Measurements from ENCODE around the gene PKP2.

PKP2 gene

GRCh38 chr12:32896432-32897280 lies at the start of gene PKP2:
TSS of gene PKP2 (minus strand) at chr12:32896777. CDS start at chr12:32896731, 46 bp downstream.
- peak; percentile 93 for DNase-seq (ENCODE audit: low read depth, low spot score)

DNA sequence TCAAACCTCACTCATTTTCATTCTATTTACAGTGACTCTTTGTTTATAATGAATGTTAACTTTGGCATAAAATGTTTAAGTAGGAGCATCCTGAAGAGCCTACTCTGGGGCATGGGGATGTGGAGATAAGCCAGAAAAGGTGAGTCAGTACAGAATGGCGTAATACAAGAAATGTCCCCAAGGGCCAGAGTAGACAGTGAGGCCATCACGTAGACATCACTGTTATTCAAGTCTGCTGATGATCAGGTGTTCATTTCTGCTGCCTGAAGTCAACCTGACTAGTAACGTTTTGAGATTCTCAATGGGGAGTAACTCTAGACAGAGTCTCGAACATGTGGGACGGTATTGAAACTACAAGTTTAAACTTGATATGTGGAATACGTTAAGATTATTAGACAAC lies 47.6 kb upstream of the PKP2 start:
- no peak for DNase-seq (ENCODE audit: low read depth, low spot score)

- DNase-seq (ENCODE audit: low read depth, low spot score), result no peak
Observed at GRCh38 chr12:32939801-32940200, 43.2 kb upstream of the PKP2 start.

- no peak for DNase-seq (ENCODE audit: low read depth, low spot score)
Observed at GRCh38 chr12:32926963-32927362, 30.4 kb upstream of the PKP2 start.

DNA sequence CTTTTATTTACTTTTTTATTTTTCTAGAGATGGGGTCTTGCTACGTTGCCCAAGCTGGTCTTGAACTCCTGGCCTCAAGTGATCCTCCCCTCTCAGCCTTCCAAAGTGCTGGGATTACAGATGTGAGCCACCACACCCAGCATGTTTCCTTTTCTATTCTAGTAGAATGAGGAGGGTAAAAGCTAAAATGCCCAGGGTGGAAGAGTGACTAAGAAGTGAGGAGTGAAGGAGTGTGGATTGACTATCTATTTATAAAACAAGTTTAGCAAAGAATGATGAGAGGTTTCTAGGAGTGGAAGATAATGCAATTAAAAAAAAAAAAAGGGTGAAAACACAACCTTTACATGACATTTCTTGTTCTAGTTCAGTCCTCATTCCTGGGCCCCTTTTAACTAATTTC lies 29.8 kb upstream of the PKP2 start:
- DNase-seq (ENCODE audit: low read depth, low spot score), result no peak

DNA sequence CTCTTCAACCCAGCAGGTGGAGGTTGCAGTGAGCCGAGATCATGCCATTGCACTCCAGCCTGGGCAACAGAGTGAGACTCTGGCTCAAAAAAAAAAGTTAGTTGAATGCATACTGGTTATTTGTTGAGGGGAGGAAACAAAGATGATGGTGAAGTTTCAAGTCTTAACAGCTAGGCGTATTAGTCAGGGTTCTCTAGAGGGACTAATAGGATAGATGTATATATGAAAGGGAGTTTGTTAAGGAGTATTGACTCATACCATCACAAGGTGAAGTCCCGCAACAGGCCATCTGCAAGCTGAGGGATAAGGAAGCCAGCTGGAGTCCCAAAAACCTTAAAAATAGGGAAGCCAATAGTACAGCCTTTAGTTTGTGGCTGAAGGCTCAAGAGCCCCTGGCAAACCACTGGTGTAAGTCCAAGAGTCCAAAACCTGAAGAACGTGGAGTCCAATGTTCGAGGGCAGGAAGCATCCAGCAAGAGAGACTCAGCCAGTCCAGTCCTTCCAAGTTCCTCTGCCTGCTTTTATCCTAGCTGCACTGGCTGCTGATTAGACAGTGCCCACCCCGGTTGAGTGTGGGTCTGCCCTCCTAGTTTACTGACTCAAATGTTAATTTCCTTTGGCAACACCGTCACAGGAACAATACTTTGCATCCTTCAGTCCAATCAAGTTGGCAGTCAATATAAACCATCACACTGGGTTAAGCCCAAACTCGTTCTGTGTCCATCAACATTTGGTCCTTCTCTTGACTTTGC lies 26.1 kb upstream of the PKP2 start:
- DNase-seq (ENCODE audit: low read depth, low spot score), result no peak

DNA sequence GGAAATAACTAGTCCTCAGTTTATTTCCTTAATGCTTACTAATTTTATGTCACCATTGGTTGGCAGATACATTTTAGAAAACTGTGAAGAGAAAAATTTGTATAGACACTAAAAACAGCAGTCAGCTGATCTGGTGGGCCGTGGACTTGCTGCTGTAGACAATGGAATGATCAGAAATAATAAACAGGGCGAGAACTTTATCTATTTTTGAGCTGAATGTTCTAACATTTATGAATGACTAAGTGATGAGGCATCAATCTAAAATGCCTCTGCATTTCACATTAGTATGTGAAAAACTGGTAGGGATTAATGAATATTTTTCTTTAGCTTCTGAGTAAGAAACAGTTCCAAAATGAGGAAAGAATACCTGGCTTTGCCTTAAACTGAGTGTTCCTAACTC lies 24.8 kb upstream of the PKP2 start:
- DNase-seq (ENCODE audit: low read depth, low spot score), result no peak

GRCh38 chr12:32920506-32921085 lies 24.0 kb upstream of the PKP2 start:
- DNase-seq (ENCODE audit: low read depth, low spot score), result no peak

DNA sequence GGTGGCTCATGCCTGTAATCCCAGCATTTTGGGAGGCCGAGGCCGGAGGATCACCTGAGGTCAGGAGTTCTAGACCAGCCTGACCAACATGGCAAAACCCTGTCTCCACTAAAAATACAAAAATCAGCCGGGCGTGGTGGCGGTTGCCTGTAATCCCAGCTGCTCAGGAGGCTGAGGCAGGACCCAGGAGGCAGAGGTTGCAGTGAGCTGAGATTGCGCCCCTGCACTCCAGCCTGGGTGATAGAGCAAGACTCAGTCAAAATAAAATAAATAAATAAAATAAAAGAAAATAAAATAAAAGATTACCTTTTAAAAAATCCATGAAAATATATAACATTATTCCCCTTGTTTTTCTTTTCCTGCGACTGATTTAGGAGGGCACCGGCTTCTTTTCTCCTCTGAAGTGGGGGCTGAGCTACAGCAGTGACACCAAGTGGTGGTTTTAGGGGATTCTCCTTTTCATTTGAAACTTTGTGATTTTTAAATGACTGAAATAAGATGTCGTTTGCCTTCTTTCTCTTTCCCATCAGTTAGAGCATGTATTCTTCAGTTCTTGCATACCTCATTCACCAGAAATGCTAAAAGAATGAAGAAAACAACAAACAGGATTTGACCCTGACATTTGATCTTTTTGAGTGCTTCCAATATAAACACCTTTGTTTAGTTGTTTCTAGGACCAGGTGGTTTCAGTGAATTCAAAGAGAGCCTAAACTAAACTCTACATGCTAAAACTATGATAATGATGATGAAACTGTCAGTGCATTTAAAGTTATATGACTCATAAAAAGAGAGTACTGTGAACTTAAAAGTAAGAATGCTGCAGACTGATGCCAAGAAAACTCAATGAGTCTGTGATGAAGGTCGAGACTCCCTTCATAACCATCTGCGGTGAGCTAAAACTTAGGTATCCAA lies 22.6 kb upstream of the PKP2 start:
- DNase-seq (ENCODE audit: low read depth, low spot score), result peak; percentile 52

GRCh38 chr12:32917094-32917611 lies 20.6 kb upstream of the PKP2 start:
- no peak for DNase-seq (ENCODE audit: low read depth, low spot score)

DNA sequence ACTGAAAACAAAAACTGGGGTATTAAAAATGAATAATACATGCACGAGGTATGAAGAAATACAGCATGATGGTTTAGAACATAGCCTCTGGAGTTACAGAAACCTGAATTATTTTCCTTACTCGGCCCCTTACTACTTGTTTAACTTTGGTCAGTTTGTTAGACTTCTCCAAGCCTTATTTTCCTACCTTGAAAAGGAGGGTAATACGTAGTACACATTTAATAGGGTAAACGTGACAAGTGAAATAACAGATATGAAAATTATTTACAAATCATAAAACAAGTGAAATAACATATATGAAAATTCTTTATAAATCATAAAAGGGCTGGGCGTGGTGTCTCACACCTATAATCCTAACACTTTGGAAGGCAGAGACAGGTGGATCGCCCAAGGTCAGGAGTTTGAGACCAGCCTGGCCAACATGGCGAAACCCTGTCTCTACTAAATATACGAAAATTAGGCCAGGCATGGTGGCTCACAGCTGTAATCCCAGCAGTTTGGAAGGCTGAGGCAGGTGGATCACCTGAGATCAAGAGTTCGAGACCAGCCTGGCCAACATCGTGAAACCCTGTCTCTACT lies 11.4 kb upstream of the PKP2 start:
- no peak for DNase-seq (ENCODE audit: low read depth, low spot score)

DNA sequence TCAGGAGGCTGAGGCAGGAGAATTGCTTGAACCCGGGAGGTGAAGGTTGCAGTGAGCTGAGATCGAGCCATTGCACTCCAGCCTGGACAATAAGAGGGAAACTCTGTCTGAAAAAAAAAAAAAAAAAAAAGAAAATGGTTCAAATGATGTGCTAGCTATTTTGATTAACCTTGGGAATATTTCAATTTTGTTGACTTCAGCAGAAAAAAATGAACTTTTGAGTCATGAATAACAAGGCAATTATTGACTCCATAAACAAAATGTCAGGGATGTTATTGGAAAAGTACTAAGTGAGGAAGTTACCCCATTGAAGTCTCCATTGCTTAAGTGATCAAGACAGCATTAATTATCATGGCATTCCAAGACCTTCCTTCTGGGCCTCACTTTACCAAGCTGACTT lies 10.6 kb upstream of the PKP2 start:
- DNase-seq (ENCODE audit: low read depth, low spot score), result no peak

GRCh38 chr12:32906399-32907165 lies 10.0 kb upstream of the PKP2 start:
- no peak for DNase-seq (ENCODE audit: low read depth, low spot score)

DNA sequence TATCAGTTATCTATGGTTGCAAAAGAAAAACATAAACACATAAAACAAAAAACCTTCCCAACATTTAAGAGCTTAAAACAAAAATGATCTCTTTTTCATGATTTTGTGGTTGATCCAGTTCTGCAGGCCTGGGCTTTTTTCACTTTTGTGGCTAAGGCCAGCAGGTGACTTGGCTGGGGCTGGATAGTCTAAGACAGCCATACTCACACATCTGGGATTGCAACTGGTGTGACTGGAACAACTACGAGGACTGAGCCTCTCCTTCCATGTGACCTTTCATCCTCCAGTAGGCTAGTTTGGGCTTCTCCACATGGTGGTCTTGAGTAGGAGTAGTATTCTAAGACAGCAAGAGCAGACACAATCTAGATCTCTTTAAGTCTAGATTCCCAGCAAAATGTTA lies 7.2 kb upstream of the PKP2 start:
- no peak for DNase-seq (ENCODE audit: low read depth, low spot score)

DNA sequence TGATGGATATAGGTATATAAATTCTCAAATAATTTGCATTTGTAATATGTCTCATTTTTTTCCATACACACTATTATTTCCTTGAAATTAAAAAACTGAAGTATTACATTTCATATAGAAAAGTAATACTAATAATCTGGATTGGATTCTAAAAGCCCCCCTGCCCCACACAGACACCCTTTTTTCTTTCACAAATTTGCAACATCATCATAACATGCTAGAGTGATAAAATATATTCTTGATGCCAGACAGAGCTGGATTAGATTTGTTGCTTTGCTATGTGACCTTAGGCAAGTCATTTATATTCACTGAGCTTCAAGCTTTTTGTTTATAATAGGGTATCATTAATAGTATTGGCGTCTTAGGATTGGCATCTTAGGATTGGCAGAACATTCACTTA lies 6.7 kb upstream of the PKP2 start:
- DNase-seq (ENCODE audit: low read depth, low spot score), result no peak

GRCh38 chr12:32902287-32902997 lies 5.9 kb upstream of the PKP2 start:
- DNase-seq (ENCODE audit: low read depth, low spot score), result no peak

DNA sequence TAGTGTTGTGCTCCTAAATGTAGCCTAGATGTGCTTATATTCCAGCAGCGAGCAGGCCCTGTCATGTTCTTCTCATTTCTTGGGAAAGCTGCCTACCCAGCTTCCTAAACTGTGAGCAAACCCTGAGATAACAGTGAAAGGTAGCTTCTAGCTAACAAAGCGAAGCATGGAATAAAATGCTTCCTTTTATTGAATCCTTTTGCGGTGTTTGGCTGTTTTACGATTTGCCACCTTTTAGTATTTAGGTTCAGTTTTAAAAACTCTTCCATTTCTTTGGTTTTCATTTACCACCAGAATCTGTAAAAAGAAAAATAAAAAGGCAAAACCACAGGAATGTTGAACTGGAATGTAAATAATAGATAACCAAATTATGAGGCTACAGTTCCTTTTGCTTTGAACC lies 5.0 kb upstream of the PKP2 start:
- no peak for DNase-seq (ENCODE audit: low read depth, low spot score)

GRCh38 chr12:32897687-32898573 lies 1.4 kb upstream of the PKP2 start:
- DNase-seq (ENCODE audit: low read depth, low spot score), result no peak

GRCh38 chr12:32897281-32897610 lies 669 bp upstream of the PKP2 start:
- DNase-seq (ENCODE audit: low read depth, low spot score), result no peak

All from ELF-1 (cell line).